ENCODE measurements around the gene CRYGS.

Gene CRYGS

DNA sequence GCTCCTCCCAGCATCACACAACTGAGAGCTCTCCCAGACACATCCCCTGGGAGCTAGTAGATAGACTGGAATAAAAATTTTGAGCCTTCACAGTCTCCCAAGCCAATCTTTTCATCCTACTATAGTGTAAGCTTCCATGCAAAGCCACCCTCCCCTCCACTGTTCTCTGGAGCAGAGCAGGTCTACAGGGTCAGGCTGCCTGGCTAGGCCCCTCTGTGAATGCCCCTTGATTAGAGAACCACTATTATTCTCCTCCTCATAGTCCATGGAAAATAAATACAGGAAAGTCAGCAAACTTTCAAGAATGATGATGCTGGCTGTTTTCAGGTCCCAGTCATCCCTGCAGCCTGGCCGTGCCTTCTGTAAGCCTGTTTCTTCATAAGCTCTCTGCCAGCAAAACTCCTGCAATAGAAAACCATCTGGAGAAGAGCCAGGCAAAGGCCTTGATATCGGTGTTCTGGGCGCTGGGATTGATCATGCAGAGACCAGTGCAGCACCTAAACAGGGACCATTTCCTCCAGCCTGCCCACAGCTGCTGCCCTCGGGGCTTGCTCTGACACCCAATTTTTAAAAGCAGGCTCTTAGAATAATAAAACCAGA lies 51.7 kb downstream of the CRYGS start:
- no peak overlapping the region for H3K4me3 ChIP-seq (ENCODE audit: low read depth, low read length)
- CTCF ChIA-PET = interaction anchor here (0.7 to 1.4 kb wide), 2 partner anchors 25 to 48 kb away, joined by 3 to 5 read pairs; no protein-coding TSS in a partner anchor
- TF ChIP-seq, protein P1, sequence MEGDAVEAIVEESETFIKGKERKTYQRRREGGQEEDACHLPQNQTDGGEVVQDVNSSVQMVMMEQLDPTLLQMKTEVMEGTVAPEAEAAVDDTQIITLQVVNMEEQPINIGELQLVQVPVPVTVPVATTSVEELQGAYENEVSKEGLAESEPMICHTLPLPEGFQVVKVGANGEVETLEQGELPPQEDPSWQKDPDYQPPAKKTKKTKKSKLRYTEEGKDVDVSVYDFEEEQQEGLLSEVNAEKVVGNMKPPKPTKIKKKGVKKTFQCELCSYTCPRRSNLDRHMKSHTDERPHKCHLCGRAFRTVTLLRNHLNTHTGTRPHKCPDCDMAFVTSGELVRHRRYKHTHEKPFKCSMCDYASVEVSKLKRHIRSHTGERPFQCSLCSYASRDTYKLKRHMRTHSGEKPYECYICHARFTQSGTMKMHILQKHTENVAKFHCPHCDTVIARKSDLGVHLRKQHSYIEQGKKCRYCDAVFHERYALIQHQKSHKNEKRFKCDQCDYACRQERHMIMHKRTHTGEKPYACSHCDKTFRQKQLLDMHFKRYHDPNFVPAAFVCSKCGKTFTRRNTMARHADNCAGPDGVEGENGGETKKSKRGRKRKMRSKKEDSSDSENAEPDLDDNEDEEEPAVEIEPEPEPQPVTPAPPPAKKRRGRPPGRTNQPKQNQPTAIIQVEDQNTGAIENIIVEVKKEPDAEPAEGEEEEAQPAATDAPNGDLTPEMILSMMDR (IDR thresholded peaks at IDR 0.05; ENCODE audit: insufficient read depth, low read length, missing control alignments) = no peak
- DNase-seq (ENCODE audit: low read depth, low spot score) = no peak
- POLR2A ChIA-PET = no interaction called here

DNA sequence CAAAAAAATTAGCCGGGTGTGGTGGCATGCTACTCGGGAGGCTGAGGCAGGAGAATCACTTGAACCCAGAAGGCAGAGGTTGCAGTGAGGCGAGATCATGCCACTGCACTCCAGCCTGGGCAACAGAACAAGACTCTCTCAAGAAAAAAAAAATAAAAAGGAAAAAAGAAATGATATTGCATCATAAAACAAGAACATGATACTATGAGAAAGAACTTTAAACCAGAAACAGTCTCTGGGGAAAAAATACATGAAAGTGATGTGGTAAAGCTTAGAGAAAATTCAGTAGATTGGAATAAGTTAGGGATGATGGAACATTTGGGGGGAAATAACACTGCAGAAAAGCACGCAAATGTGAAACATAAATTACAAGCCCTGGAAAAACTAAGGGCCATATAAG lies 54.7 kb downstream of the CRYGS start:
- no peak overlapping the region for H3K4me3 ChIP-seq (ENCODE audit: low read depth, low read length)
- CTCF ChIA-PET = no interaction called here
- TF ChIP-seq, protein P1 (IDR thresholded peaks at IDR 0.05; ENCODE audit: insufficient read depth, low read length, missing control alignments) = no peak
- DNase-seq (ENCODE audit: low read depth, low spot score) = no peak
- POLR2A ChIA-PET = no interaction called here
